Epidermal melanocyte (primary cell): Measurements from ENCODE around the gene UPK2.

Experiments
- DNase-seq: peaks from one replicate; pipeline ENCODE4 v3.0.0; 2011; ENCODE audit warnings: low spot score; ENCODE audit not compliant: insufficient read length

UPK2 gene

GRCh38 chr11:118917481-118918127 lies 38.5 kb upstream of the UPK2 start:
- no peak for DNase-seq

GRCh38 chr11:118918128-118918685 lies 37.9 kb upstream of the UPK2 start:
- no peak for DNase-seq

GRCh38 chr11:118918686-118919280 lies 37.3 kb upstream of the UPK2 start:
- DNase-seq, result no peak

GRCh38 chr11:118921121-118921928 lies 34.8 kb upstream of the UPK2 start:
- peak; percentile 62 for DNase-seq

GRCh38 chr11:118921929-118922744 lies 34.0 kb upstream of the UPK2 start:
- DNase-seq, result peak; percentile 86

GRCh38 chr11:118922745-118923627 lies 33.1 kb upstream of the UPK2 start:
- no peak for DNase-seq

- no peak for DNase-seq
These were observed 32.1 kb upstream of the UPK2 start for GRCh38 chr11:118923721-118924587.

- peak; percentile 71 for DNase-seq
These were observed 31.2 kb upstream of the UPK2 start for GRCh38 chr11:118924591-118925585.

GRCh38 chr11:118927554-118928100 lies 28.5 kb upstream of the UPK2 start:
- no peak for DNase-seq

GRCh38 chr11:118928101-118928869 lies 27.8 kb upstream of the UPK2 start:
- DNase-seq, result peak; percentile 97

- DNase-seq, result no peak
These were observed 27.1 kb upstream of the UPK2 start for GRCh38 chr11:118928870-118929500.

- peak; percentile 77 for DNase-seq
These were observed 26.5 kb upstream of the UPK2 start for GRCh38 chr11:118929501-118930093.

GRCh38 chr11:118930094-118930712 lies 25.9 kb upstream of the UPK2 start:
- peak; percentile 68 for DNase-seq

GRCh38 chr11:118931571-118931970 lies 24.5 kb upstream of the UPK2 start:
- no peak for DNase-seq

GRCh38 chr11:118933486-118933885 lies 22.6 kb upstream of the UPK2 start:
- DNase-seq, result no peak

- no peak for DNase-seq
These were observed 20.7 kb upstream of the UPK2 start for GRCh38 chr11:118935376-118935775.
